BE2C (cell line): ENCODE results near the gene TMEM52B.

Source experiments
- DNase-seq: peaks from one replicate; pipeline ENCODE4 v3.0.0-alpha.2; 2020
- H3K27me3 ChIP-seq: fragments of 250-450 bp; sonication (Bioruptor Pico); 2 replicates; pipeline ENCODE4 v1.5.1; 2020; ENCODE audit warnings: mild to moderate bottlenecking
- H3K36me3 ChIP-seq: fragments of 250-450 bp; sonication (Bioruptor Pico); 2 replicates; pipeline ENCODE4 v1.5.1; 2020; ENCODE audit warnings: mild to moderate bottlenecking
- H3K4me1 ChIP-seq: fragments of 250-450 bp; sonication (Bioruptor Pico); 2 replicates; pipeline ENCODE4 v1.5.1; 2020
- H3K4me3 ChIP-seq: 2 replicates; pipeline ENCODE4 v1.5.1; 2011; ENCODE audit warnings: low read depth, low read length
- H3K9me3 ChIP-seq: fragments of 250-450 bp; sonication (Bioruptor Pico); 2 replicates; pipeline ENCODE4 v1.5.1; 2020
- TF ChIP-seq, protein P1 (sequence below): IDR thresholded peaks from 2 replicates; pipeline ENCODE4 v1.5.1; 2012; ENCODE audit warnings: mild to moderate bottlenecking, low read depth, low read length

TMEM52B gene

DNA sequence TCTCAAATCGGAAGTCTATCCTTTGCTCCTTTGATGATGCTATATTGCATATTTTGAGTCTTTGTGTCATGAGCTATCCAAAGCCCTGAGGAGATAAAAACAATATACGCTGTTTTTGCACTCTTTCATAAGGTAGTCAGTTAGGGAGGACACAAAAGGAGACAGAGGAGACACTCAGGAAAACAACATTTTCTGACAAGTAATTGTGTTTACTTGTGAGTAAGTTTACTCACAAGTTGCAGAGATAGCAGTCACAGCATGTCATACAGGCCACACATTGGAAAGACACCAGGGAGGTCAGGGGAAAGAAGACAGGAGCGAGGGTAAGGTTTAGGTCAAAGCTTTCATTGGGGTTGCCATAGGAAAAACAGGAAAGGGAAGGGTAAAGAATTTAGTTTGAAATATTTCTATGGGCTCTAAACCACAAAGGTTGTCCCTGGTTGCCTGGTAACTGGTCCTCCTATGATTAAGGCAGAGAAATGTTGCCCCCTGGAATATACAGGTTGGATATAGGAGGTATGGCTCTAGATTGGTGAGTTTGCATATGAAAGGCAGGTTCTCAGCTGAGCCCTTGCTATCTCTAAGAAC is 26.5 kb downstream of the TMEM52B start:
- no peak for DNase-seq
- Histone ChIP-seq H3K4me1 (no peaks in the 10 kb centered on the region), H3K4me3 (no peak overlapping the region), H3K36me3 (no peaks in the 10 kb centered on the region), H3K27me3 (peaks cover 15% of the 10 kb centered on the region), H3K9me3 (no peaks in the 10 kb centered on the region; the same call in 1 of the 2 replicates)
- TF ChIP-seq, protein P1, sequence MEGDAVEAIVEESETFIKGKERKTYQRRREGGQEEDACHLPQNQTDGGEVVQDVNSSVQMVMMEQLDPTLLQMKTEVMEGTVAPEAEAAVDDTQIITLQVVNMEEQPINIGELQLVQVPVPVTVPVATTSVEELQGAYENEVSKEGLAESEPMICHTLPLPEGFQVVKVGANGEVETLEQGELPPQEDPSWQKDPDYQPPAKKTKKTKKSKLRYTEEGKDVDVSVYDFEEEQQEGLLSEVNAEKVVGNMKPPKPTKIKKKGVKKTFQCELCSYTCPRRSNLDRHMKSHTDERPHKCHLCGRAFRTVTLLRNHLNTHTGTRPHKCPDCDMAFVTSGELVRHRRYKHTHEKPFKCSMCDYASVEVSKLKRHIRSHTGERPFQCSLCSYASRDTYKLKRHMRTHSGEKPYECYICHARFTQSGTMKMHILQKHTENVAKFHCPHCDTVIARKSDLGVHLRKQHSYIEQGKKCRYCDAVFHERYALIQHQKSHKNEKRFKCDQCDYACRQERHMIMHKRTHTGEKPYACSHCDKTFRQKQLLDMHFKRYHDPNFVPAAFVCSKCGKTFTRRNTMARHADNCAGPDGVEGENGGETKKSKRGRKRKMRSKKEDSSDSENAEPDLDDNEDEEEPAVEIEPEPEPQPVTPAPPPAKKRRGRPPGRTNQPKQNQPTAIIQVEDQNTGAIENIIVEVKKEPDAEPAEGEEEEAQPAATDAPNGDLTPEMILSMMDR = no peak

DNA sequence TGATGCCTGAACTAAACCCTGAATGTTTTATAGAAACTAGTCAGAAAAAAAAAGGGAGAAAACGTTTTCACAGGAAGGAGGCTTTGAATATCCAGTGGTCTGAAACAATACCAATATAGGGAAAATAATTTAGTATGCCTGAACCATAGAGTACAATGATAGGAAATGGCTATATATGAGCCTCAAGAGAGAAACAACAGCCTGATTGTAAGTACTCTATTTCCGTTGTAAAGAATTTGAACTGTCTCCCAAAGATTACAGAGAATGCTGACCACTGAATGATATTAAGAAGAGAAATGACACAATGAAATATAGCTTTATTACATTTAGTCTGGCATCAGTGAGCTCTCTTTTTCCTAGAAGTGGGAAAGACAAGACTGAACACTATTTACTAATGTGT is 28.3 kb downstream of the TMEM52B start:
- no peaks in the 10 kb centered on the region for H3K4me1 ChIP-seq
- TF ChIP-seq, protein P1 = no peak

GRCh38 chr12:10210225-10210624 is 31.4 kb downstream of the TMEM52B start:
- H3K27me3 ChIP-seq = peaks cover 13% of the 10 kb centered on the region
- no peaks in the 10 kb centered on the region for H3K9me3 ChIP-seq
- H3K36me3 ChIP-seq = no peaks in the 10 kb centered on the region
- H3K4me3 ChIP-seq = no peak overlapping the region
- H3K4me1 ChIP-seq = no peaks in the 10 kb centered on the region
- TF ChIP-seq, protein P1 = no peak
- DNase-seq = no peak

More for the DNA sequence above, 28.3 kb downstream of the TMEM52B start:
- H3K4me3 ChIP-seq = no peak overlapping the region
- peaks cover 15% of the 10 kb centered on the region for H3K27me3 ChIP-seq
- DNase-seq = no peak
- H3K9me3 ChIP-seq = no peaks in the 10 kb centered on the region; the same call in 1 of the 2 replicates
- no peaks in the 10 kb centered on the region for H3K36me3 ChIP-seq

DNA sequence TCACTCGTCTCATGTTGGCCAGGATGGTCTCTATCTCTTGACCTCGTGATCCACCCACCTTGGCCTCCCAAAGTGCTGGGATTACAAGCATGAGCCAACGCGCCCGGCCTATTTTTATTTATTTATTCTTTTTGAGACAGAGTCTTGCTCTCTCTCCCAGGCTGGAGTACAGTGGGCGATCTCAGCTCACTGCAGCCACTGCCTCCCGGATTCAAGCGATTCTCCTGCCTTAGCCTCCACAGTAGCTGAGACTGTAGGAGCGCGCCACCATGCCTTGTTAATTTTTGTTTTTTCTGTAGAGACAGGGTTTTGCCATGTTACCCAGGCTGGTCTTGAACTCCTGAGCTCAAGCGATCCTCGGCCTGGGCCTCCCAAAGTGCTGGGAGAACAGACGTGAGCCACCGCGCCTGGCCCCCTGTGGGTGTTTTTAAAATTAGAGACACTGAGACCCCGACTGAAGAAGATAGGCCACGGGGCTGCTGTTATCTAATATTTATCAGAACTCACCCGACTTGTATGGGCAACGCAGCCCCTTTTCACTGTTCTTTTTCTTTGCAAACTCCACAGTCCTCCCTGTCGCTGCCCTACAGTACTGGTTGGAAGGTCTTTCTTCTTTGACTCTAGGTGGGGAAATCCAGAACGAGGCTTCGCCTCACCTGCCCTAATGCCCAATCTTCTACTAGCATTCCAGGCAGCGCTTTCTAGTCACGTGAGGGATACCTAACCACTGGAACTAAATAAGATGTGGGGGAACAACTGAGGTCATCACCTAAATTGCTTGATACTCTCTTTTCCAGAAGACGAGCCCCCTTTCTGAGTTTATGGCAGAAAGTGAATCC is 32.5 kb downstream of the TMEM52B start:
- TF ChIP-seq, protein P1 = no peak
- H3K27me3 ChIP-seq = peaks cover 11% of the 10 kb centered on the region
- no peak for DNase-seq
- H3K36me3 ChIP-seq = no peaks in the 10 kb centered on the region
- H3K4me1 ChIP-seq = no peaks in the 10 kb centered on the region
- no peaks in the 10 kb centered on the region for H3K9me3 ChIP-seq
- no peak overlapping the region for H3K4me3 ChIP-seq

DNA sequence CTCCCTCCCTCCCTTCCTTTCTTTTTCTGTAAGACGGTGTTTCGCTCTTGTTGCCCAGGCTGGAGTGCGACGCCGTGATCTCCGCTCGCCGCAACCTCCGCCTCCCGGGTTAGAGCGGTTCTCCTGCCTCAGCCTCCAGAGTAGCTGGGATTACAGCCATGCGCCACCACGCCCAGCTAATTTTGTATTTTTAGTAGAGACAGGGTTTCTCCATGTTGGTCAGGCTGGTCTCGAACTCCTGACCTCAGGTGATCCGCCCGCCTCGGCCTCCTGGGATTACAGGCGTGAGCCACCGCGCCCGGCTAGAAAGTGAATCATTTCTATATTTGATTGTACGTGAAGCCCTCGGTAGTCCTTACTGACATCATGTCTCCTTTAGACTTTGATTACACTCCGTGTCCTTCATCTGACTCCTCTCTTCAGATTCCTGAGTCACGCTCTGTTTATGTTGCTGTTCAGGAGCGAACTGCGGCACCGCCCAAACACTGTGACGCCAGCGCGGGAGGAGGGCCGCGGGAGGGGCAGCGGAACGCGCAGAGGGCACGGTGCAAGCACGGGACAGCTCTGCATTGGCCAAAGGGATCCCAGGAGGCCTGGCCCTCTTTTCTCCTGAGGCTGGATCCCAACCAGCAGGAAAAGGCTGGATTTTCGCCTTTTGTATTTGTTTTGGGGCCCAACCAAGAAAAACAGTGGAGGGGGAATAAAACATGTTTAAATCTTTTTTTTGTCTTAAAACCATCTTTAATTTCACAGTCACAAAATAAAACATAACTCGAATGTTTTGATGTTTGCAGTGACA is 33.3 kb downstream of the TMEM52B start:
- Histone ChIP-seq H3K4me3 (peak overlapping the region; percentile 76), H3K36me3 (no peaks in the 10 kb centered on the region), H3K9me3 (no peaks in the 10 kb centered on the region), H3K27me3 (peaks cover 11% of the 10 kb centered on the region), H3K4me1 (no peaks in the 10 kb centered on the region)
- TF ChIP-seq, protein P1 = no peak
- peak; percentile 89 for DNase-seq
